DND-41 (cell line): ENCODE measurements around the gene TMEM86B.

Source experiments
- CTCF ChIP-seq: IDR thresholded peaks from 2 replicates; pipeline ENCODE4 v1.5.1; 2012; ENCODE audit warnings: borderline replicate concordance, low read length, moderate library complexity, mild to moderate bottlenecking; ENCODE audit not compliant: poor library complexity, severe bottlenecking; ENCODE audit errors: extremely low read depth
- EZH2 ChIP-seq: IDR thresholded peaks from 3 replicates; pipeline ENCODE4 v1.6.1; 2012; ENCODE audit warnings: borderline replicate concordance, low read depth, mild to moderate bottlenecking, moderate library complexity, low read length, inconsistent platforms; ENCODE audit not compliant: severe bottlenecking

- TF ChIP-seq EZH2 = no peak
- no peak for TF ChIP-seq CTCF
Observed at GRCh38 chr19:55208880-55209692, 19.5 kb downstream of the TMEM86B start, which contains the start of gene PTPRH.
